Heart left ventricle (tissue), 13 donors: Measurements from ENCODE around the gene KLHL6.
"Not testable (repeated sequence)": the region's sequence is repeated elsewhere in the genome, so short reads cannot be mapped to it uniquely, and the experiment has no call there.

Experiments
- CTCF ChIP-seq, 12 donors: fragments of 200-600 bp; sonication (generic) in 4 of 12; IDR thresholded peaks; one replicate each; pipeline versions ENCODE4 v1.5.0 to v1.8.0; 2018 to 2022; ENCODE audit warnings: antibody characterized with exemption in 12 of 12, mild to moderate bottlenecking in 5 of 12
- POLR2A ChIP-seq, 2 donors: fragments of 450-650 bp; IDR thresholded peaks; one replicate each; pipeline ENCODE4 v1.6.1; 2017; ENCODE audit warnings: antibody characterized with exemption in 2 of 2, mild to moderate bottlenecking in 2 of 2, moderate library complexity in 2 of 2
- donor health status: ischemic (EF 13 %, LVEDD 7.1; RV severe dilation, severe dysfunction).
- donor health status: DM: no; HTN: yes; CAD: no.
- donor health status: DM: no; HTN: no; CAD: no.
- donor health status: ischemic (EF 25% LVEDD 6.9; RV normal size, moderate dysfunction).
- donor health status: ischemic (EF 25% LVEDD 5.7; RV mildly dilated, moderate dysfunction).
- donor health status: ischemic (EF 35%, LVEDD 5.7; RV mildly dilated, moderate dysfunction).
- donor health status: nonischemic (EF 11% LVEDD 7.7; RV severe dilation, severe dysfunction).
- donor health status: DM: yes; HTN: yes; CAD: no.
- donor health status: PGD.
- donor health status: ischemic (EF 29% LVEDD 5.4; RV normal size, mild dysfunction).
- donor health status: nonischemic (EF 23%, LVEDD 6.1; RV moderate dilation, normal function).

- not testable (repeated sequence) for TF ChIP-seq CTCF, POLR2A (IDR thresholded peaks at IDR 0.05)
Observed at GRCh38 chr3:183520741-183521556, 34.6 kb downstream of the KLHL6 start.
